ENCODE results near the gene PHPT1.
"Not testable (repeated sequence)": the region's sequence is repeated elsewhere in the genome, so short reads cannot be mapped to it uniquely, and the experiment has no call there.

- not testable (repeated sequence) for TF ChIP-seq EZH2 (IDR thresholded peaks at IDR 0.05; ENCODE audit: insufficient read depth, low read length)
- TF ChIP-seq, protein P1, sequence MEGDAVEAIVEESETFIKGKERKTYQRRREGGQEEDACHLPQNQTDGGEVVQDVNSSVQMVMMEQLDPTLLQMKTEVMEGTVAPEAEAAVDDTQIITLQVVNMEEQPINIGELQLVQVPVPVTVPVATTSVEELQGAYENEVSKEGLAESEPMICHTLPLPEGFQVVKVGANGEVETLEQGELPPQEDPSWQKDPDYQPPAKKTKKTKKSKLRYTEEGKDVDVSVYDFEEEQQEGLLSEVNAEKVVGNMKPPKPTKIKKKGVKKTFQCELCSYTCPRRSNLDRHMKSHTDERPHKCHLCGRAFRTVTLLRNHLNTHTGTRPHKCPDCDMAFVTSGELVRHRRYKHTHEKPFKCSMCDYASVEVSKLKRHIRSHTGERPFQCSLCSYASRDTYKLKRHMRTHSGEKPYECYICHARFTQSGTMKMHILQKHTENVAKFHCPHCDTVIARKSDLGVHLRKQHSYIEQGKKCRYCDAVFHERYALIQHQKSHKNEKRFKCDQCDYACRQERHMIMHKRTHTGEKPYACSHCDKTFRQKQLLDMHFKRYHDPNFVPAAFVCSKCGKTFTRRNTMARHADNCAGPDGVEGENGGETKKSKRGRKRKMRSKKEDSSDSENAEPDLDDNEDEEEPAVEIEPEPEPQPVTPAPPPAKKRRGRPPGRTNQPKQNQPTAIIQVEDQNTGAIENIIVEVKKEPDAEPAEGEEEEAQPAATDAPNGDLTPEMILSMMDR (IDR thresholded peaks at IDR 0.05; ENCODE audit: insufficient read depth, low read depth, low read length), result not testable (repeated sequence)
Measured at GRCh38 chr9:136843159-136843800, 5.9 kb upstream of the PHPT1 start.

All from astrocyte (in vitro differentiated cells and primary cell).